ENCODE results near the gene PDCL3. TPM values are rescaled to one million over a fixed set of nuclear protein-coding genes. Genes with fewer than 3 reads are reported as not detected.

The PDCL3 gene
- total RNA-seq, 2 donors from 2014 or later = 19.6 to 20.5 TPM

- intact Hi-C loops (cut with DNase I, micrococcal nuclease) = no loop called here
- no peak for ATAC-seq
- DNase-seq = peak in 1 of 2 donors; percentile 20
These were observed 7.9 kb upstream of the PDCL3 start for GRCh38 chr2:100554798-100555407.

DNA sequence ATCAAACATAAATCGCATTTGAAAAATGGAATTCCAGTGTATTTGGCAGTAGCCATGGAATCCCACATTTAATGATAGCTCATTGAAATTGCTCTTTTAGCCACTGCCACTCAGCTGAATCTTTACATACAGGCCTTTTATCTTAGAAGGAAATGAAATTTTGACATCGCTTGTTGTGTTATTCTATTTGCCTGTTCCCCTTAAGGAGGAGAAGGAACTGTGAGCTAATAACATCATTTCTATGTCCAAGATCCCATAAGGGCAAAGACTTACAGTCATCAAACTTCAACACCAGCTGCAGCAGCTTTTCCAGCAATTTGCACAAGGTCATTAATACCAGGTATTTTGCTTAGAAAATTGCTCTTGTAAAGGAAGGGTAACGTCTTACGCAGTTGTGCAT, 6.0 kb upstream of the PDCL3 start:
- intact Hi-C loops (cut with DNase I, micrococcal nuclease) = no loop called here

GRCh38 chr2:100560216-100560830, 2.5 kb upstream of the PDCL3 start:
- DNase-seq = no peak
- ATAC-seq = no peak
- intact Hi-C loops (cut with DNase I, micrococcal nuclease) = no loop called here

More for the DNA sequence above, 6.0 kb upstream of the PDCL3 start:
- DNase-seq (no peak), ATAC-seq (no peak)

- ATAC-seq (no peak), DNase-seq (no peak)
- intact Hi-C loops (cut with DNase I, micrococcal nuclease) = no loop called here
These were observed 1.6 kb upstream of the PDCL3 start for GRCh38 chr2:100561191-100561590.

DNA sequence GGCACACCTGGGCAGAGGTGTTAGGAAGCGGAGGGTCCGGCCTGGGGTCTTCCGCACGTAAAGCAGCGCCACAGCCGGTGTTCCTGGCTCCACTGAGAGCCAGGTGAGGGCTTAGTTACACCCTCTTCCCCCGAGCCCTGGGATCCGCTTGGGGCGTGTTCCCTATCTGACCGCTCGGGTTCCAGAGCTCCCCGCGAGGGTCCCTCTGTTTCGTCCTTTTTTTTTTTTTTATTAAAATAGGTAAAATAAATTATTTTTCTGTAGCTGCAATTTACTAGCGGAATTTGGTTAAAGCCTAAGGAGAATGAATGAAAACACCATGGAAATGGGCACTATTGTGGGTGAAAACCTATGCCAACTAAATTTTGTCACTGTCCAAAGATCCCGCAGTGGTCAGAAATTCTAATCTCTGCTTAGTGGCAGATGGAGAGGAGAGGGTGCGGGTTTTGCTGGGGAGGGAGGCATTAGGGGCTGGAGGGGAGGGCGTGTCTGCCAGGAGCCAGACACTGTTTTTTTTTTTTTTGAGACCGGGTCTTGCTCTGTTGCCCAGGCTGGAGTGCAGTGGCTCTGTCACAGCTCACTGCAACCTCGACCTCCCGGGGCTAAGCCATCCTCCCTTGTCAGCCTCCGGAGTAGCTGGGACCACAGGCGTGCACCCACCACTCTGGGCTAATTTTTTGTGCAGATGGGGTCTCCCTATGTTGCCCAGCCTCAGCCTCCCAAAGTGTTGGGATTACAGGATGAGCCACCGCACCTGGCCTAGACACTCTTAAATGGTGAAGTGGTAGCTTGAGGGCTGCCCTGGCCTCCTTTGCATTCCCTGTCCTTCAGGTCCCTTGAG, 834 bp downstream of the PDCL3 start:
- ATAC-seq (peak; percentile 9), DNase-seq (peak; percentile 20 to 29)
- intact Hi-C loops (cut with DNase I, micrococcal nuclease) = no loop called here

DNA sequence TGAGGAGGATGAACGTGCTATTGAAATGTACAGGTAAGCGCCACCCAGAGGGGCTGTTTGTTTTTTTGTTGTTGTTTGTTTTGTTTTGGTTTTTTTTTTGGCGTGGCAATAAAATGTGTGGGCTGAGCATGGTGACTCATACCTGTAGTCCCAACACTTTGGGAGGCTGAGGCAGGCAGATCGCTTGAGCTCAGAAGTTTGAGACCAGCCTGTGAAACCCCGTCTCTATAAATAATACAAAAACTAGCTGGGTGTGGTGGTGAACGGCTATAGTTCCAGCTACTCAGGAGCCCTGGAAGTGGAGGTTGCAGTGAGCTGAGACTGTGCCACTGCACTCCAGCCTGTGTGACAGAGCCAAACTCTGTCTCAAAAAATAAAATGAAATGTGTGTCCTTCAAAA, 6.2 kb downstream of the PDCL3 start:
- DNase-seq (no peak), ATAC-seq (no peak)
- intact Hi-C loops (cut with DNase I, micrococcal nuclease) = no loop called here

GRCh38 chr2:100571668-100572067, 8.9 kb downstream of the PDCL3 start:
- intact Hi-C loops (cut with DNase I, micrococcal nuclease) = no loop called here
- no peak for DNase-seq
- peak; percentile 60 for ATAC-seq

DNA sequence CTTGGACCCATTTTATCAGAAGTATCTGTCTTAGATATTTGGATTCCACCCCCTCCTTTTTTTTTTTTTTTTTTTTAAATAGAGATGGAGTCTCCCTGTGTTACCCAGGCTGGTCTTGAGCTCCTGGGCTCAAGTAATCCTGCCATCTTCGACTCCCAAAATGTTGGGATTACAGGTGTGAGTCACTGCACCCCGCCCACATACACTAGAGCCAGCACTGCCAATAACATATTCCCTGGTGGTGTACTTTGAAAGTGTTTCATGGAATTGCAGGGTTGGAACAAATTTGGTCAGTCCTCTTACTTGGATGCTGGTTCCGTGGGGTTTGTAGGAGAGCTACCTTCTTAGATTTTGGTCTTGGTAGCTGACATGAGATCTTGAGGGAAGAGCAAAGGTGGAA, 15.0 kb downstream of the PDCL3 start:
- DNase-seq = no peak
- ATAC-seq = no peak
- intact Hi-C loops (cut with DNase I, micrococcal nuclease) = no loop called here

DNA sequence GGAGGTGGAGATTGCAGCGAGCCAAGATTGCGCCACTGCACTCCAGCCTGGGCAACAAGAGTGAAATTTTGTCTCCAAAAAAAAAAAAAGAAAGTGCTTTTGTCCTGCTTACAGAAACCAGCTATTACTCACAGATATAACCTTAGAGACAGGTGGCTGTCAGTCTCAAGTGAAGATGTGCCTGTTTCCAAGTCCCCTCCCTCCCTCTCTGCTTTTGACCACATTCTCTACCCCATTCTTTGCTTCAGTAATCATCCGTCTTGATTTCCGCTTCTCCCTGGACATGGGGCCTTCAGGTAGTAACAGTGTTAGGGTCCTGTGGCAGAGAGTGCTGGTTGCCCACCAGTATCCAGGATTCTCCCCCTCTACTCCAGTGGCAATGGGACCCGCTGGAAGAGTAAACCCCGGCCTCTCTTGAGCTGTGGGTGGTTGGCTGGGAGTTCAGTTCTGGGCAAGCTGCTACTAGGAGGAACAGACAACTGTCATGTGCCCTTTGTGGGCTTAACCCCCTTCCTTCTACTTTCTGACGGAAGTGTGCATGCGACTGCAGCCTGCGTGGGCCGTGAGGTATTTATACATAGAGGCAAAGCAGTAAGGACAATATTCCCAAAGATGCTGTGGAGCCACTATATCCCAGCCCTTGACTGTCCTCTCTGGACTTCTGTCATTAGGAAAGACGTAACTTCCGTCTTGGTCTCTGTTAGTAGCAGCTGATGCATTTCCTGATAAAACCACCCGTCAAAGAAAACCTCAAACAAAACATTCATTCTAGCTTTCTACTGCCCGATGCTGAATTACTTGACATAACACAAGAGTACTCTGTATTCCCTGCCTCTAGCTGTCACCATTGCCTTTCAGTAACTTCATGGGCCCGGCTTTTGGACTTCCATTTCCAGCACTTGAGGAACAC, 17.8 kb downstream of the PDCL3 start:
- DNase-seq (peak in 1 of 2 donors; percentile 30), ATAC-seq (no peak)
- intact Hi-C loops (cut with DNase I, micrococcal nuclease) = no loop called here

GRCh38 chr2:100581277-100581612, 18.5 kb downstream of the PDCL3 start:
- intact Hi-C loops (cut with DNase I, micrococcal nuclease) = no loop called here
- ATAC-seq (no peak), DNase-seq (no peak)

- intact Hi-C loops (cut with DNase I, micrococcal nuclease) = no loop called here
- DNase-seq (no peak), ATAC-seq (no peak)
These were observed 22.0 kb downstream of the PDCL3 start for GRCh38 chr2:100584816-100585215.

- DNase-seq (no peak), ATAC-seq (no peak)
- intact Hi-C loops (cut with DNase I, micrococcal nuclease) = no loop called here
These were observed 25.4 kb downstream of the PDCL3 start for GRCh38 chr2:100588071-100588786.

DNA sequence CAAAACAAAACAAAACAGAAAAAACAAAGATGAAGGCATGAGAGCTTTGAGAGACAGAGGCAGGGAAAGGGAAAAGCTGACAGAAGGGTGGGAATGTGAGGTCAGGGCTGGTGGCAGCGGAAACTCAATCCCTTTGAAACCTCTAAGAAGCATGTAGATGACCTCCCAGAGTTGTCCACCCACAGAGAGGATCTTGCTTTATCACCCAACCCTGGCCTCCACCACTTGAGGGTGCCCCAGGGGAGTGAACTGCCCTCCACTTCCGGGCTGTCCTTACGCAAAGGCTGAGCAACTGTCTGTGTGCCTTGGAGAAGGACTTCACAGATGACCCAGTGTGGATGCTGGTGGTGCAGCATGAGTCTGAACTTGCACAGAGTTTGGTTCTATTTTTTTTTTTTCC, 26.7 kb downstream of the PDCL3 start:
- intact Hi-C loops (cut with DNase I, micrococcal nuclease) = no loop called here
- DNase-seq (no peak), ATAC-seq (no peak)

GRCh38 chr2:100592226-100592625, 29.4 kb downstream of the PDCL3 start:
- ATAC-seq (no peak), DNase-seq (no peak)
- intact Hi-C loops (cut with DNase I, micrococcal nuclease) = no loop called here

DNA sequence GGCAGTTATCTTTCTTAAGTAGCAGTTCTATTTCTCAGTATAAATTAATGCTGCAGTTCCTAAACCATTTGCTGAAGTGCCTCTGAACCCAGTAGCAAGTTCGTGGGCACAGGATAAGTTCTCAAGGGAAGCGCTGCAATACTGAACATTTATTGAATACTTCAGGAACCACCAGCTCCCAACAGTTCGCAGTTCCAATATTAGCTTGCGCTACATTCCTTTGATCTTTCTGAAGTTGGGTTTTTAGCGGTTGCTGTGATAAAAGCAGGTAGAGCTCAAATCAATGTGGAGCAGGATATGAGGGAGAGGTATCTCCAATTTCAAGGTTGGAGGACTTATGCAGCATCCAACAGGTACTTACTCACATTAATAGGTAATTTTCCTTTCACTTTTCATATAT, 33.7 kb downstream of the PDCL3 start:
- ATAC-seq (no peak), DNase-seq (no peak)
- intact Hi-C loops (cut with DNase I, micrococcal nuclease) = no loop called here

DNA sequence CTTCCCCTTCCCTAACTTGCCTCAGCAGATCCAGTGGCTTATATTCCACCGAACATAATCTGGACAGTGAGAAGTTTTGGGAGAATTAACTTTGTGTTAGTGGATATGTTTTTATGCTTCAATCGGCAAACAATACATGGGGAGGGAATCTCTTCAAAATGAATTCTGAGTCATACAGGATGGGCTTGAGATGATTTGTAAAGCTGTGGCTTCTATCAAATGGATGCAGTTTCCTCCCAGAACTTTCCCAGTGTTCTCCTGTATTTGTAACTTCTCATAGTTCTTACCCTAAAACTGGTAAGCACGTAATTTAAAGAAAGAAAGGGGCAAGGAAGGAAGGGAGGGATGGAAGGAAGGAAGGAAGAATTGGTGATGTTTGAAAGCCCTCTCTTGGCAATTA, 36.8 kb downstream of the PDCL3 start:
- intact Hi-C loops (cut with DNase I, micrococcal nuclease) = no loop called here
- no peak for DNase-seq
- no peak for ATAC-seq

GRCh38 chr2:100601661-100602060, 38.9 kb downstream of the PDCL3 start:
- no peak for ATAC-seq
- intact Hi-C loops (cut with DNase I, micrococcal nuclease) = no loop called here
- no peak for DNase-seq

- intact Hi-C loops (cut with DNase I, micrococcal nuclease) = no loop called here
- DNase-seq = no peak
- no peak for ATAC-seq
These were observed 40.6 kb downstream of the PDCL3 start for GRCh38 chr2:100603414-100603813.
